ENCODE data around the gene JPH4.
"Not testable (repeated sequence)": the region's sequence is repeated elsewhere in the genome, so short reads cannot be mapped to it uniquely, and the experiment has no call there.

JPH4 gene

DNA sequence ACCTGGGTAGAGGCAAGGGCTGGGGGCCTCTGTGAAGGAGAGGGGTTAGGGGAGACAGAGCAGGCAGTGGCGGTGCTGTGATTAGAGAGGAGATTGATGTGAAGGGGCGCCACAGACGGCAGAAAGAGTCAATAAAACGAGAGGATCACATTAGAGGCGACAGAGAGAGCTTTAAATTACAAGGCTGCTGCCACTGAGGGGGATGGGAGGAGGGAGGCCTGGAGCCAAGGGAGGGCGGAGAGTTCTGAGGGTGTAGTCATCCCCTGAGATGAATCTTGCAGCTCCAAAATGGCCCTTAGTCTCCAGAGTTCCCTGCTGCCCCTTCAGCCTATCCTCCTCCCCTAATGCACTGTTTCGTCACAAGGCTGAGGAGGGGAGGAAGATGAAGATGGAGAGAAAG, 39.8 kb downstream of the JPH4 start:
- peak; percentile 18 for DNase-seq (ENCODE audit: low read depth)
- H3K4me3 ChIP-seq (replicated peaks; ENCODE audit: low read depth, low read length), result no peak overlapping the region
- TF ChIP-seq, protein P1, sequence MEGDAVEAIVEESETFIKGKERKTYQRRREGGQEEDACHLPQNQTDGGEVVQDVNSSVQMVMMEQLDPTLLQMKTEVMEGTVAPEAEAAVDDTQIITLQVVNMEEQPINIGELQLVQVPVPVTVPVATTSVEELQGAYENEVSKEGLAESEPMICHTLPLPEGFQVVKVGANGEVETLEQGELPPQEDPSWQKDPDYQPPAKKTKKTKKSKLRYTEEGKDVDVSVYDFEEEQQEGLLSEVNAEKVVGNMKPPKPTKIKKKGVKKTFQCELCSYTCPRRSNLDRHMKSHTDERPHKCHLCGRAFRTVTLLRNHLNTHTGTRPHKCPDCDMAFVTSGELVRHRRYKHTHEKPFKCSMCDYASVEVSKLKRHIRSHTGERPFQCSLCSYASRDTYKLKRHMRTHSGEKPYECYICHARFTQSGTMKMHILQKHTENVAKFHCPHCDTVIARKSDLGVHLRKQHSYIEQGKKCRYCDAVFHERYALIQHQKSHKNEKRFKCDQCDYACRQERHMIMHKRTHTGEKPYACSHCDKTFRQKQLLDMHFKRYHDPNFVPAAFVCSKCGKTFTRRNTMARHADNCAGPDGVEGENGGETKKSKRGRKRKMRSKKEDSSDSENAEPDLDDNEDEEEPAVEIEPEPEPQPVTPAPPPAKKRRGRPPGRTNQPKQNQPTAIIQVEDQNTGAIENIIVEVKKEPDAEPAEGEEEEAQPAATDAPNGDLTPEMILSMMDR (IDR thresholded peaks at IDR 0.05; ENCODE audit: low read length, missing control alignments), result no peak

DNA sequence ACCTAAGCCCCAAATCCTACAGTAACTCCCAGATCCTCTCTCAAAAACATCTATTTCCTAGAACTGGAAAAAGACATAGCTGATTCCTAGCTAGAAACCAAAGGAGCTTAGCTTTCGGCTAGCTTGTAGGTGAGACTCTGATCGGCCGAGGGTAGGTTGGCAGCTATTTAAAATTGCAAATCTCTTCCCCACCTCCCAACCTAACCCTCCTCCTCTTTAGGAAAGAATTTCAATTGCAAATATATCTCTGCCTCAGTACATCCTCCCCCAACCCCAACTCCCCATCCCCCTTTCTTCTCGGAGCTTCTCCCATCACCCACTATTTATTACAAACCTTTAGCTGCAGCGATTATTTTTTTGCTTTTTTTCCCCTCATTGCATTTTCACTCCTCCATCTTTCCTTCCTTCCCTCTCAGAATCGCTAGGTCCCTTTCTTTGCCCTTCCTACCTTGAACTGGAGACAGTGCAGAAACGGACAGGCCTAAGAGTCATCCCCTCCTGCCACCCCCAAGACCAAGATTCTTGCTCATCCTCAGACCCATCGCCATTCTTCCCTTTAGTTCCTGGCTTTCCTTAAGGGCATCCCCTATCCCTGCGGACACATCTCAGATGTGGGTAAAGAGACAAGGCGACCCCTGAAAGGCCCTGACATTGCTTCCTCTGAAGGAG, 40.4 kb downstream of the JPH4 start:
- TF ChIP-seq, protein P1 (IDR thresholded peaks at IDR 0.05; ENCODE audit: low read length, missing control alignments), result no peak
- no peak overlapping the region for H3K4me3 ChIP-seq (replicated peaks; ENCODE audit: low read depth, low read length)
- DNase-seq (ENCODE audit: low read depth), result no peak

DNA sequence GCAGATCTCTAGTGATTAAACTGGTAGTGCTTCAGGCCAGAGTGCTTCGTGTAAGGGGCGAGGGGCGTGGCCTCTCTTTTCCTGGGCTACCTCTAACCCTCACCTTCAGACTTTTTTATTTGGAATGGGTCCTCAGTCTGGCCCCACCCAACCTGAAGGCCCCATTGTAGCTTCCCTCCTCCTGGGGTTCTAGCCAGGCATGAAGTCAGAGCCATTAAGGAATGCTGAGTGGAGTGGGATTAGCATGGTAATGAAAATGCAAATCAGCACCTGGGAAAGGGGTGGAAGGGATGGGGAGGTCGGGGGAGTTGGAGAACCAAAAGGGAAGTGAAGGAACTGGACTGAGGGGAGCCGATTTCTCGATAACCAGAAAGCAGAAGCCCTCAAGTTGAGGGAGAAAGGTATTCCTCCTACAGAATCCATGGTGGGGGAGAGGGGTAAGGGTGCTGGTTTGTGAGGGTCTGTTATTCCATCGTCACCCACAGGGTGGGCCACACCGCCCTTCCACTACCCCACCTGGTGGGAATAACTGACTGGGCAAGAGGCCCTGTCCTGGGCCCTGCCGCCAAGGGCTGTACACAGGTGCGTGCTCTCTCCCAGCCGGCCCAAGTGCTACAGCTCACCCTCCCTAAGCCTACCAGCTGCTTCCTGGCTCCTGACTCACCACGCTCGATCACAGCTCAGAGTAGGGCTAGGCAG, 41.1 kb downstream of the JPH4 start:
- TF ChIP-seq, protein P1 (IDR thresholded peaks at IDR 0.05; ENCODE audit: low read length, missing control alignments), result no peak
- no peak overlapping the region for H3K4me3 ChIP-seq (replicated peaks; ENCODE audit: low read depth, low read length)
- DNase-seq (ENCODE audit: low read depth), result no peak

DNA sequence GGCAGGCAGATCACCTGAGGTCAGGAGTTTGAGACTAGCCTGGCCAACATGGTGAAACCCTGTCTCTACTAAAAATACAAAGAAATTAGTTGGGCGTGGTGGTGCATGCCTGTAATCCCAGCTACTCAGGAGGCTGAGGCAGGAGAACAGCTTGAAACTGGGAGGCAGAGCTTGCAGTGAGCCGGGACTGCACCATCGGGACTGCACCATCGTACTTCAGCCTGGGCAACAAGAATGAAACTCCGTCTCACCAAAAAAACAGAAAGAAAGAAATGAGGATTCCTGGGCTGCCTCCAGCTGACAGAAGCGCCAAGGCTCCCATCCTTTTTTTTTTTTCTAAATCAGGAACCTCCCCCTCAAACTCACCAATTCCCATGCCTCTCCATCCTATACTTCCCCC, 41.7 kb downstream of the JPH4 start:
- DNase-seq (ENCODE audit: low read depth); H3K4me3 ChIP-seq (replicated peaks; ENCODE audit: low read depth, low read length): not testable (repeated sequence)

DNA sequence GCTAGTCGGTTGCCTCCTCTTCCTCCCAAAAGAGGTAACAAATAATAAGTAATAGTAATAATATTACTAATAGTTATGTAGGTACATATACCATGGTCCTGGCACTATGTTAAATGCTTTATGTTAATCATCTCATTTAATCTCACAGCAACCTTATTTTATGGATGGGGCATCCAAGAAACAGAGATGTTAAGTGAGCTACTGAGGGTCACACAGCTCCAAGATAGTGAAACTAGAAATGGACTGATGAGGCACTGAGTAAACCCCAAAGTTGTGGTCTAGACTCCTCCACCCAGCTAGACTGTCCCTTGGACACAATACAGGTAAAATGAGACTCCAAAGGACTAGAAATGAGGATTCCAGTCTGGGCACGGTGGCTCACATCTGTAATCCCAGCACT, 42.1 kb downstream of the JPH4 start:
- no peak for DNase-seq (ENCODE audit: low read depth)
- TF ChIP-seq, protein P1 (IDR thresholded peaks at IDR 0.05; ENCODE audit: low read length, missing control alignments), result no peak
- no peak overlapping the region for H3K4me3 ChIP-seq (replicated peaks; ENCODE audit: low read depth, low read length)

DNA sequence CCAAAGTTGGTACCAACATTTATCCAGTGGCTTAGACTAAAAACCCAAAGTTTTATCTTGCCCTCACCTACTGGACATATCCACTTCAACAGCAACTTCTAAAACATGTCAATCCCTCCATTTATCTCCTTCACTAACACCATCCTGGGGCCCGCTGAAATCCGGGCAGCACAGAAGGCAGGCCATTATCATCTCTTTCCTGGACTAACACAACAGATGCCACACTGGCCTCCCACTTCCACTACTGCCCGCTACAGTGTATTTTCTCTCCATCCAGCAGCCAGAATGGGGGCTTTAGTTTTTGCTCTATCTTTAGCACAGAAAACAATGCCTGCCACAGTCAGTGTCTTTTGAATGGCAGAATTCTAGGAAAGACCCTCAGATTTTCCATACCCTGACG, 42.6 kb downstream of the JPH4 start:
- no peak for DNase-seq (ENCODE audit: low read depth)
- H3K4me3 ChIP-seq (replicated peaks; ENCODE audit: low read depth, low read length), result no peak overlapping the region
- TF ChIP-seq, protein P1 (IDR thresholded peaks at IDR 0.05; ENCODE audit: low read length, missing control alignments), result no peak

DNA sequence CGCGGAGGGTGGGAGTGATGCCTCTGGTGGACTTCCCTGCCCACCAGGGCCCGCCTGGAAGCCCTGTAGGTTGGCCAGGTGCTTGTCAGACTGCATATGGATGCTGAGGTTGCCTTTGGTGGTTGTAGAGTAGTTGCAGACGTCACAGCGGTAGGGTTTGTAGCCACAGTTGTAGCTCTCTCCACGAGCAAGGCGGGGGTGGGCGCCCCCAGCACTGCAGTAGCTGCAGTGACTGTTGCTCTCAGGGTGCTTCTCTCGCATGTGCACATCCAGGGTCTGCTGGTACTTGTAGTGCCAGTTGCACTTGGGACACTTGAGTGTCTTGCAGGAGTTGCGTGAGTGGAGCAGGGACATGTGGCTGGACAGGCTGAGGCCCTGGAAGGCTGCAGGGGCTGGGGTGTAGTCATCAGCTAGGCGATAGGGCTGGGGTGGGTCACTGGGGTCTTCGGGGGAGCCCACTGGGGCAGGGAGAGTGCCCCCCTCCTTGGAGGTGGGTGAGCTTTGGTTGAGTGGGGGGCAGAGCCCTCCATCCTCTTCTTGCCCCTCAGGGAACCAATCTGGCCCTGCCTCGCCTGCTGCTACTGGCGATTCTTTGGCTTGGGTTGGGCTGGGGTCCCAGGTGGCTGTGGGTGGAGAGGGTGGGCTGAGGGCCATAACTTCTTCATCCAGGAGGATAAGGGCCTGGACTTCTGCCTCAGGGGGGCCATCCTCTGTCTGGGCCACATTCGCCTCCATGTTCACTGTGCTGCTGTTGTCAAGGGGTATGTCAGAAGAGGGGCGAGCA, 44.7 kb downstream of the JPH4 start:
- no peak overlapping the region for H3K4me3 ChIP-seq (replicated peaks; ENCODE audit: low read depth, low read length)
- TF ChIP-seq, protein P1 (IDR thresholded peaks at IDR 0.05; ENCODE audit: low read length, missing control alignments), result no peak
- no peak for DNase-seq (ENCODE audit: low read depth)
